ENCODE data around the gene CYP24A1. TPM values are rescaled to one million over a fixed set of nuclear protein-coding genes. Genes with fewer than 3 reads are reported as not detected.
A peak's percentile ranks its signal among the peaks of the same experiment; 100 is the strongest.

The CYP24A1 gene
- total RNA-seq, 4 donors from 2014 or later: 4.8 TPM; not detected in 3

DNA sequence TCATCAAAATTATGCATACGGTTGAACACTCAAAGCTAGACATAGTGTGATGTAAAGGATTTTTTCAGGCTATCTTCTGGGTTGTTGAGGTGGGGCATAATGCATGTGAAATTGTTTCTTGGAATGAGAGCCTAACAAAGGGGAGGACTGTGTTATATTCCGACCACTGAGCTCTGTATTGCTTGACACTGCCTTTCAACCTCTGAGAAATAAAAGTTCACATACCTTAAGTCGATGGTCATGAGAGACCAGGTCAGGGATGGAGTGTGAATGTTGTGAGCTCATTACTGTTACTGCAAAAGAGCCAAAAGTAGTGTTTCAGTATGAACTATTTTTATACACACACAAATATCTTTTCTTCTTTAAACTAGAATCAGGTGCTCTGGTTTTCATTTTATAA, 39.1 kb upstream of the CYP24A1 start:
- no peaks in the 10 kb centered on the region for H3K4me1 ChIP-seq
- H3K27ac ChIP-seq: no peak overlapping the region
- H3K9me3 ChIP-seq: no peaks in the 10 kb centered on the region
- H3K36me3 ChIP-seq: no peaks in the 10 kb centered on the region
- no peak for TF ChIP-seq POLR2A (IDR thresholded peaks at IDR 0.05)
- TF ChIP-seq, protein P1, sequence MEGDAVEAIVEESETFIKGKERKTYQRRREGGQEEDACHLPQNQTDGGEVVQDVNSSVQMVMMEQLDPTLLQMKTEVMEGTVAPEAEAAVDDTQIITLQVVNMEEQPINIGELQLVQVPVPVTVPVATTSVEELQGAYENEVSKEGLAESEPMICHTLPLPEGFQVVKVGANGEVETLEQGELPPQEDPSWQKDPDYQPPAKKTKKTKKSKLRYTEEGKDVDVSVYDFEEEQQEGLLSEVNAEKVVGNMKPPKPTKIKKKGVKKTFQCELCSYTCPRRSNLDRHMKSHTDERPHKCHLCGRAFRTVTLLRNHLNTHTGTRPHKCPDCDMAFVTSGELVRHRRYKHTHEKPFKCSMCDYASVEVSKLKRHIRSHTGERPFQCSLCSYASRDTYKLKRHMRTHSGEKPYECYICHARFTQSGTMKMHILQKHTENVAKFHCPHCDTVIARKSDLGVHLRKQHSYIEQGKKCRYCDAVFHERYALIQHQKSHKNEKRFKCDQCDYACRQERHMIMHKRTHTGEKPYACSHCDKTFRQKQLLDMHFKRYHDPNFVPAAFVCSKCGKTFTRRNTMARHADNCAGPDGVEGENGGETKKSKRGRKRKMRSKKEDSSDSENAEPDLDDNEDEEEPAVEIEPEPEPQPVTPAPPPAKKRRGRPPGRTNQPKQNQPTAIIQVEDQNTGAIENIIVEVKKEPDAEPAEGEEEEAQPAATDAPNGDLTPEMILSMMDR (IDR thresholded peaks at IDR 0.05): no peak
- no peaks in the 10 kb centered on the region for H3K27me3 ChIP-seq
- H3K4me3 ChIP-seq: no peak overlapping the region
- no peak for DNase-seq
- intact Hi-C loops (cut with DNase I; ENCODE audit: low total_unique reads): no loop called here

DNA sequence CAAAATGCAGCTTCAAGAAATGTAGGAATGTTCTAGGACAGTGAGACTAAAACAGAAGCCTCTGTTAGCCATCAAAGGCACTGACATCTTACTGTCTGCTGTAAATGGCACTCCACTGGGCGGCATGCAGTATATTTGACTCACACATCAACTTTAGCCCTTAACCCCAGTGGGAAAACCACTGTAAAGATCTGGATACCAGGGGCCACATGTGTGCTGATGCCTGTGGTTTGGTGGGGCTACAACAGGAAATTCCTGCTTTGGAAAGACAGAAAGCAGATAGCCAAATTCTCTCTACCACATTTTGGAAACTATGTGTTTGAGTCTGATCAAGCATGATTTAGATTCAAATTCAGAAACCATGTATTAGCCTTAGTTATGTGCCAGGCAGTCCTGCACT, 38.4 kb upstream of the CYP24A1 start:
- Histone ChIP-seq H3K4me3 (no peak overlapping the region), H3K9me3 (no peaks in the 10 kb centered on the region), H3K36me3 (no peaks in the 10 kb centered on the region), H3K27ac (no peak overlapping the region), H3K27me3 (no peaks in the 10 kb centered on the region), H3K4me1 (no peaks in the 10 kb centered on the region)
- intact Hi-C loops (cut with DNase I; ENCODE audit: low total_unique reads): no loop called here
- no peak for DNase-seq
- TF ChIP-seq POLR2A (IDR thresholded peaks at IDR 0.05): no peak
- TF ChIP-seq, protein P1 (IDR thresholded peaks at IDR 0.05): no peak

DNA sequence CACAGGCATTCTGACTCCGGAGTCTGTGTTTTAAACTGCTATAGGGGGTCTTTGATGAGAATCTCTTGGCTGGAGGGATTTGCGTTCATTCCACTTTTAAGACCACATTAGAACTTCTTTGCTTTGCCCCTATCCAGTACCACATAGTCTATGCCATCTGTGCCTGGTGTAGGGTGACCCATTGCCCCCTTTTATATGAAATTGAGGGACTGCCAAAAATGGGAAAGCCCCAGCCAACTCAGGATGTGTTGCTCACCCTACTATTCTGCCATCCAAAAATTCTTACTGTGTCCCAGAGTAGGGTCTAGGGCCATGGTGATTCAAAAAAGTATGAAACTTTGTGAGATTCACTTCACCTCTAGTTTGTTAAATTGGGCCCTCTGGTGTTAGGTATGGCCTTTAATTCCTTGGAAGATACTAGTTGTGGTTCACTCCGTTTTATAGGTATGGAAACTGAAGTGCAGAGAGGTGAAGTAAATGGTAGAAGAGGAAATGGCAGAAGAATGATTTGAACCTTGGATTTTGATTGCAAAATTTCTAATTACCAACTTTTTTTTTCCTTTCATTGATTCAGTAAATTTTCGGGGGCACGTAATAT, 35.5 kb upstream of the CYP24A1 start:
- intact Hi-C loops (cut with DNase I; ENCODE audit: low total_unique reads): loop anchor here (10.0 kb wide), 1 partner anchor 115 kb away; no protein-coding TSS in a partner anchor
- Histone ChIP-seq H3K4me1 (no peaks in the 10 kb centered on the region), H3K27me3 (no peaks in the 10 kb centered on the region), H3K36me3 (no peaks in the 10 kb centered on the region), H3K9me3 (no peaks in the 10 kb centered on the region), H3K4me3 (peak overlapping the region; percentile 62 to 85), H3K27ac (no peak overlapping the region)
- DNase-seq: no peak
- TF ChIP-seq, protein P1 (IDR thresholded peaks at IDR 0.05): no peak
- TF ChIP-seq POLR2A (IDR thresholded peaks at IDR 0.05): no peak

DNA sequence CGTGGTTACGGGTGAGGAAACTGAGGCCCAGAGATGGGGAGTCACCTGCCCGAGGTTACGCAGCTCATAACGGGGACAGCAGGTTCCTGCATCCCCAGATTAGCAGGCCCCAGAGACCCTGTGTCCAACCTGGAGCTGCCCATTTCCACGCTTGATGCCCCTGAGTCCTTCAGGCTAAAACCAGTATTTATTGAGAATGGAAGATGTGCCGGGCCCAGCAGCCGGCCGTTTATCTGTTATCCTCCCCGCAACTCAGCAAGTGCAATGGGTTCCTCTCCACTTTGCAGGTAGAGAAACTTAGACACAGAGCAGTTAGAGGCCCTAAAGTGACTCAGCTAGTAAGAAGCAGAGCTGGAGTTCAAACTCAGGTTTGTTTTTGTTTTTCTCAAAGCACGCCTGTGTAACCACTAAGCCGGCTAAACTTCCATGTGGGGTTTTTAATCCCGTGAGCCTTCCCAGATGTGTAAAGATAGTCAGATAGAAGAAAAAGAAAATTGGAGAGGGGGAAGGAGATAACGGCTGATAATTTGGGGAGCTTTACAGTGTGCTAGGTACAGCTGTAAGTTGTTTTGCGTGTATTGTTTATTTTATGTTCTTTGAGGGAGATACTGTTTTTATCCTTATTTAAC, 34.9 kb upstream of the CYP24A1 start:
- Histone ChIP-seq H3K36me3 (no peaks in the 10 kb centered on the region), H3K4me3 (peak overlapping the region; percentile 62 to 85), H3K27me3 (no peaks in the 10 kb centered on the region), H3K4me1 (no peaks in the 10 kb centered on the region), H3K9me3 (no peaks in the 10 kb centered on the region), H3K27ac (peak overlapping the region; percentile 93 to 97)
- TF ChIP-seq POLR2A (IDR thresholded peaks at IDR 0.05): no peak
- TF ChIP-seq, protein P1 (IDR thresholded peaks at IDR 0.05): no peak
- intact Hi-C loops (cut with DNase I; ENCODE audit: low total_unique reads): loop anchor here (10.0 kb wide), 1 partner anchor 114 kb away; no protein-coding TSS in a partner anchor
- no peak for DNase-seq
